Mesendoderm (in vitro differentiated cells): Measurements from ENCODE around the gene MRPS18A.
"Not testable (repeated sequence)": the region's sequence is repeated elsewhere in the genome, so short reads cannot be mapped to it uniquely, and the experiment has no call there.

ENCODE experiments used
- DNase-seq: peaks from one replicate; pipeline ENCODE4 v3.0.0; 2013
- H2AK5ac ChIP-seq: 2 replicates; pipeline ENCODE4 v1.6.1; 2013; ENCODE audit warnings: low read length, inconsistent platforms
- H2BK120ac ChIP-seq: 2 replicates; pipeline ENCODE4 v1.6.1; 2013; ENCODE audit warnings: low read depth, mild to moderate bottlenecking, low read length, moderate library complexity, mixed read lengths
- H2BK15ac ChIP-seq: replicated peaks from 2 replicates; pipeline ENCODE4 v1.6.1; 2013; ENCODE audit warnings: low read depth, mild to moderate bottlenecking, moderate library complexity
- H2BK5ac ChIP-seq: 2 replicates; pipeline ENCODE4 v1.6.1; 2013; ENCODE audit warnings: low read length, inconsistent platforms
- H3K18ac ChIP-seq: 2 replicates; pipeline ENCODE4 v1.6.1; 2013; ENCODE audit warnings: mild to moderate bottlenecking, low read length, mixed read lengths
- H3K23ac ChIP-seq: one replicate; pipeline ENCODE4 v1.6.1; 2013; ENCODE audit warnings: low read length
- H3K27ac ChIP-seq: 2 replicates; pipeline ENCODE4 v1.5.1; 2013; ENCODE audit warnings: low read depth, mild to moderate bottlenecking, inconsistent platforms, low read length, moderate library complexity
- H3K27me3 ChIP-seq: 2 replicates; pipeline ENCODE4 v1.6.1; 2013; ENCODE audit warnings: low read length, control low read depth, mild to moderate bottlenecking, inconsistent platforms; ENCODE audit not compliant: insufficient read depth, poor library complexity
- H3K36me3 ChIP-seq: 2 replicates; pipeline ENCODE4 v1.6.1; 2013; ENCODE audit warnings: low read length, inconsistent platforms; ENCODE audit not compliant: control insufficient read depth, insufficient read depth
- H3K4ac ChIP-seq: one replicate; pipeline ENCODE4 v1.6.1; 2013; ENCODE audit warnings: low read depth, mild to moderate bottlenecking, low read length, moderate library complexity
- H3K4me1 ChIP-seq: 2 replicates; pipeline ENCODE4 v1.6.1; 2013; ENCODE audit warnings: low read depth, low read length, inconsistent platforms; ENCODE audit not compliant: control insufficient read depth
- H3K4me2 ChIP-seq: 2 replicates; pipeline ENCODE4 v1.6.1; 2013; ENCODE audit warnings: low read length
- H3K4me3 ChIP-seq: 2 replicates; pipeline ENCODE4 v1.5.1; 2013; ENCODE audit warnings: mild to moderate bottlenecking, low read length
- H3K56ac ChIP-seq: one replicate; pipeline ENCODE4 v1.6.1; 2013; ENCODE audit warnings: low read length
- H3K79me1 ChIP-seq: 2 replicates; pipeline ENCODE4 v1.6.1; 2013; ENCODE audit warnings: low read length, inconsistent platforms
- H3K79me2 ChIP-seq: 2 replicates; pipeline ENCODE4 v1.6.1; 2013; ENCODE audit warnings: mild to moderate bottlenecking, low read length; ENCODE audit not compliant: control insufficient read depth, insufficient read depth
- H3K9ac ChIP-seq: 2 replicates; pipeline ENCODE4 v1.6.1; 2013; ENCODE audit warnings: low read length, inconsistent platforms
- H4K5ac ChIP-seq: one replicate; pipeline ENCODE4 v1.6.1; 2013; ENCODE audit warnings: low read length
- H4K8ac ChIP-seq: one replicate; pipeline ENCODE4 v1.6.1; 2013; ENCODE audit warnings: low read depth, mild to moderate bottlenecking, control low read depth, low read length, moderate library complexity
- WGBS: extraction: QIAGEN DNeasy Blood & Tissue Kit; methylation state at CpG from one replicate; pipeline ENCODE4 v1.1.7; 2013; ENCODE audit warnings: low lambda C conversion rate, missing lambda C conversion rate; ENCODE audit not compliant: insufficient coverage; ENCODE audit errors: extremely low coverage; 5-methylcytosine and 5-hydroxymethylcytosine counted together

MRPS18A gene

GRCh38 chr6:43666196-43666920 lies 21.2 kb downstream of the MRPS18A start:
- H2BK5ac ChIP-seq: no peak overlapping the region
- no peak overlapping the region for H3K23ac ChIP-seq
- H3K4me3 ChIP-seq: no peak overlapping the region
- H3K79me1 ChIP-seq: no peaks in the 10 kb centered on the region
- no peak overlapping the region for H3K27ac ChIP-seq
- no CpG with 5 or more reads among the region's 13 CpGs for WGBS
- peaks cover 1% of the 10 kb centered on the region for H3K36me3 ChIP-seq
- H2BK120ac ChIP-seq: no peak overlapping the region
- peak; percentile 13 for DNase-seq
- H3K4ac ChIP-seq: no peak overlapping the region
- H4K5ac ChIP-seq: no peak overlapping the region
- no peak overlapping the region for H3K56ac ChIP-seq
- no peak overlapping the region for H2AK5ac ChIP-seq
- no peaks in the 10 kb centered on the region for H3K79me2 ChIP-seq
- no peak overlapping the region for H2BK15ac ChIP-seq
- peaks cover 15% of the 10 kb centered on the region for H3K4me1 ChIP-seq
- no peak overlapping the region for H3K4me2 ChIP-seq
- H3K27me3 ChIP-seq: no peaks in the 10 kb centered on the region
- H3K18ac ChIP-seq: no peak overlapping the region
- no peak overlapping the region for H3K9ac ChIP-seq
- H4K8ac ChIP-seq: no peak overlapping the region

- no peak overlapping the region for H3K27ac ChIP-seq
- H2BK5ac ChIP-seq: no peak overlapping the region
- no peaks in the 10 kb centered on the region for H3K79me1 ChIP-seq
- no peak overlapping the region for H2BK15ac ChIP-seq
- H2AK5ac ChIP-seq: no peak overlapping the region
- no peak overlapping the region for H4K5ac ChIP-seq
- H3K27me3 ChIP-seq: no peaks in the 10 kb centered on the region
- H3K36me3 ChIP-seq: no peaks in the 10 kb centered on the region
- no peak overlapping the region for H3K23ac ChIP-seq
- H3K4me3 ChIP-seq: no peak overlapping the region
- H3K56ac ChIP-seq: no peak overlapping the region
- peak; percentile 11 for DNase-seq
- H3K18ac ChIP-seq: no peak overlapping the region
- no peaks in the 10 kb centered on the region for H3K79me2 ChIP-seq
- H2BK120ac ChIP-seq: no peak overlapping the region
- H3K4ac ChIP-seq: no peak overlapping the region
- H3K4me1 ChIP-seq: peaks cover 15% of the 10 kb centered on the region
- H4K8ac ChIP-seq: no peak overlapping the region
- no peak overlapping the region for H3K4me2 ChIP-seq
- no peak overlapping the region for H3K9ac ChIP-seq
- no CpG with 5 or more reads among the region's 1 CpG for WGBS
These were observed 22.2 kb downstream of the MRPS18A start for GRCh38 chr6:43665376-43665775.

- not testable (repeated sequence) for H2BK5ac ChIP-seq, H2BK120ac ChIP-seq, H3K4me3 ChIP-seq, H2AK5ac ChIP-seq, H3K79me2 ChIP-seq, DNase-seq, H3K4me2 ChIP-seq, H3K9ac ChIP-seq, H3K56ac ChIP-seq, H4K8ac ChIP-seq, H3K23ac ChIP-seq, H2BK15ac ChIP-seq, H3K36me3 ChIP-seq, H3K27me3 ChIP-seq, H3K4ac ChIP-seq, H3K4me1 ChIP-seq, H3K27ac ChIP-seq, H3K79me1 ChIP-seq, H4K5ac ChIP-seq, H3K18ac ChIP-seq
- WGBS: no CpG with 5 or more reads among the region's 5 CpGs
These were observed 24.6 kb downstream of the MRPS18A start for GRCh38 chr6:43662948-43663347.

GRCh38 chr6:43658161-43658560 lies 29.4 kb downstream of the MRPS18A start:
- Histone ChIP-seq H4K8ac (no peak overlapping the region), H3K4ac (no peak overlapping the region), H2BK15ac (no peak overlapping the region), H2BK120ac (no peak overlapping the region), H3K23ac (no peak overlapping the region), H3K27ac (no peak overlapping the region), H4K5ac (no peak overlapping the region), H3K4me1 (no peaks in the 10 kb centered on the region), H2AK5ac (no peak overlapping the region), H3K4me3 (no peak overlapping the region), H3K18ac (no peak overlapping the region), H2BK5ac (no peak overlapping the region), H3K4me2 (no peak overlapping the region), H3K79me2 (no peaks in the 10 kb centered on the region), H3K36me3 (no peaks in the 10 kb centered on the region), H3K56ac (no peak overlapping the region), H3K79me1 (no peaks in the 10 kb centered on the region), H3K9ac (no peak overlapping the region), H3K27me3 (no peaks in the 10 kb centered on the region)
- WGBS: no CpG with 5 or more reads among the region's 9 CpGs
- no peak for DNase-seq

GRCh38 chr6:43657221-43657802 lies 30.3 kb downstream of the MRPS18A start:
- Histone ChIP-seq H3K27ac (no peak overlapping the region), H2BK15ac (no peak overlapping the region), H3K4me1 (no peaks in the 10 kb centered on the region), H3K56ac (no peak overlapping the region), H4K8ac (no peak overlapping the region), H3K9ac (no peak overlapping the region), H3K79me2 (no peaks in the 10 kb centered on the region), H3K4ac (no peak overlapping the region), H3K4me2 (no peak overlapping the region), H3K18ac (no peak overlapping the region), H4K5ac (no peak overlapping the region), H3K4me3 (no peak overlapping the region), H2BK5ac (no peak overlapping the region), H2BK120ac (no peak overlapping the region), H3K36me3 (no peaks in the 10 kb centered on the region), H3K23ac (no peak overlapping the region), H3K79me1 (no peaks in the 10 kb centered on the region), H2AK5ac (no peak overlapping the region), H3K27me3 (no peaks in the 10 kb centered on the region)
- no peak for DNase-seq
- WGBS: no CpG with 5 or more reads among the region's 3 CpGs

GRCh38 chr6:43652822-43653221 lies 34.8 kb downstream of the MRPS18A start:
- H3K36me3 ChIP-seq, H3K79me1 ChIP-seq, H3K4ac ChIP-seq, H3K79me2 ChIP-seq, H2BK5ac ChIP-seq, DNase-seq, H3K27ac ChIP-seq, H4K8ac ChIP-seq, H3K56ac ChIP-seq, H3K18ac ChIP-seq, H3K4me2 ChIP-seq, H3K9ac ChIP-seq, H2BK120ac ChIP-seq, H2BK15ac ChIP-seq, H4K5ac ChIP-seq, H3K4me1 ChIP-seq, H3K4me3 ChIP-seq, H2AK5ac ChIP-seq, H3K23ac ChIP-seq, H3K27me3 ChIP-seq: not testable (repeated sequence)
- no CpG with 5 or more reads among the region's 2 CpGs for WGBS
